D721Med (cell line): Measurements from ENCODE around the gene NRG3.

ENCODE experiments used
- DNase-seq: peaks from one replicate; pipeline ENCODE4 v3.0.0; 2011; ENCODE audit warnings: low spot score; ENCODE audit not compliant: insufficient read length
- FAIRE-seq: peaks from 2 replicates; lab custom pipeline; 2011; peaks lifted over from hg19 to GRCh38; lab: Jason Lieb, UNC
- TF ChIP-seq, protein P1 (sequence below): IDR thresholded peaks from 2 replicates; pipeline ENCODE4 v1.5.1; 2012; ENCODE audit warnings: mild to moderate bottlenecking, control low read depth; ENCODE audit not compliant: insufficient read depth; ENCODE audit errors: missing control alignments

Gene NRG3

DNA sequence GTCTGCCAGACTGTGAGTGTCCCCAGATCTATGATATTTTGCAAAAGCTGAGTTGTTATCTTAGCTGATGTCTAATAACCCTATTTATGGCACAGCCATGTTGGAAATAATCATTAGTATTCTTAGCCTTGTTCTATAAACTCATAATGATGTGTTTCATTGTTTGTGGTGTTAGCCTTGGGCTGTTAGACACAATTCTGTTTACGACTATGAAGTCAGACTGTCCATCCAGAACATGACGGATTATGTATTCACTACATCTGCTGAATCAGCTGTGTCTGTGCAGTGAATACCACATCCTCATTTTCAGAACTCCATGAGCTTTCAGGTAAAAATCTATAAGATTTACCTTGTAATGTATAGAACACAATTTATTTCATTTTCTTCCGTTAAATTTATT lies 577.1 kb downstream of the NRG3 start:
- DNase-seq (no peak), FAIRE-seq (no peak)
- TF ChIP-seq, protein P1, sequence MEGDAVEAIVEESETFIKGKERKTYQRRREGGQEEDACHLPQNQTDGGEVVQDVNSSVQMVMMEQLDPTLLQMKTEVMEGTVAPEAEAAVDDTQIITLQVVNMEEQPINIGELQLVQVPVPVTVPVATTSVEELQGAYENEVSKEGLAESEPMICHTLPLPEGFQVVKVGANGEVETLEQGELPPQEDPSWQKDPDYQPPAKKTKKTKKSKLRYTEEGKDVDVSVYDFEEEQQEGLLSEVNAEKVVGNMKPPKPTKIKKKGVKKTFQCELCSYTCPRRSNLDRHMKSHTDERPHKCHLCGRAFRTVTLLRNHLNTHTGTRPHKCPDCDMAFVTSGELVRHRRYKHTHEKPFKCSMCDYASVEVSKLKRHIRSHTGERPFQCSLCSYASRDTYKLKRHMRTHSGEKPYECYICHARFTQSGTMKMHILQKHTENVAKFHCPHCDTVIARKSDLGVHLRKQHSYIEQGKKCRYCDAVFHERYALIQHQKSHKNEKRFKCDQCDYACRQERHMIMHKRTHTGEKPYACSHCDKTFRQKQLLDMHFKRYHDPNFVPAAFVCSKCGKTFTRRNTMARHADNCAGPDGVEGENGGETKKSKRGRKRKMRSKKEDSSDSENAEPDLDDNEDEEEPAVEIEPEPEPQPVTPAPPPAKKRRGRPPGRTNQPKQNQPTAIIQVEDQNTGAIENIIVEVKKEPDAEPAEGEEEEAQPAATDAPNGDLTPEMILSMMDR: no peak

DNA sequence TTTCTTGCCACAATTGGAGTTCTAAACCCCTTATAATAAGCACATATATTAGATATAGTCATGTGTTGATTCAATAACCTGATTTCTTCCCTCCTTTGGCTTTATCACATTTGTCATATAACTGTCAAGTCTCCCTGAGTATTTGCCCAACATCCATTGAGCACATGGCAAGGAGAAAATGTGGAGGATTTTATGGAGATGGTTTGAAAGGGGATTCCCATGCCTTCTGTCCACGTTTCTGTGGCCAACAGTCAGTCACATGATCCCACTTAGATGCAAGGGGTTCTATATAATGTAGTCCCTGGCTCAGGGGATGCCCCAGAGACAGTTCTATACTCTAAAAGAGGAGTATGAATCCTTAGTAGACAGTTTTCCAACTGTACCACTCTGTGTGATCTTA lies 577.7 kb downstream of the NRG3 start:
- TF ChIP-seq, protein P1: no peak
- no peak for FAIRE-seq
- no peak for DNase-seq

DNA sequence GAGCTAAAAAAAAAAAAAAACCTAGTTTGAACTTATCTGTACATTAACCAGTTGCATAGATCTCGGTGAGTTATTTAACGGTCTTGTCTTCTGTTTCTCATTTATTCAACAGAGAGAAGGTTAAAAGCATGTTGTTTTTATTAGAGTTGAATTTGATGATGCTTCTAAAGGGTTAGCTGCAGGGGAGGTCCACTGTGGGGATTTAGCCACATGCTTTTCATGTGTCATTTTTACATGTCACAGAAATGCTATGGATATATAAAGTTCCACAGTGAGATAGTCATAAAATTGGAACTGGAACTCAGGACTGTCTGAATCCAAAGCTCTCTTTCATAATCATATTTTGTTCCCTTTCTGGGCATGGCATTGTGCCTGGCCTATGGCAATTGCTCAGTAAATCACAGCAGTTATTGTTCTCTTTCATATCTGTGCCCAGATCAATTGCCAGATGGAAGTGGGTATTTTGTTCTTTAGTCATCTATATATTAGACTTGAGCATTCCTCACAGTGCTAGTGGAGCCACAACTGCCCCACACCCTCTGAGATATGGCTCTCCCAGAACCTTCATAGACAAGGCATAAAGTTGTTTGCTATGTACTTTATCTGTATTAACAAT lies 578.8 kb downstream of the NRG3 start:
- DNase-seq (no peak), FAIRE-seq (no peak)
- TF ChIP-seq, protein P1: no peak

DNA sequence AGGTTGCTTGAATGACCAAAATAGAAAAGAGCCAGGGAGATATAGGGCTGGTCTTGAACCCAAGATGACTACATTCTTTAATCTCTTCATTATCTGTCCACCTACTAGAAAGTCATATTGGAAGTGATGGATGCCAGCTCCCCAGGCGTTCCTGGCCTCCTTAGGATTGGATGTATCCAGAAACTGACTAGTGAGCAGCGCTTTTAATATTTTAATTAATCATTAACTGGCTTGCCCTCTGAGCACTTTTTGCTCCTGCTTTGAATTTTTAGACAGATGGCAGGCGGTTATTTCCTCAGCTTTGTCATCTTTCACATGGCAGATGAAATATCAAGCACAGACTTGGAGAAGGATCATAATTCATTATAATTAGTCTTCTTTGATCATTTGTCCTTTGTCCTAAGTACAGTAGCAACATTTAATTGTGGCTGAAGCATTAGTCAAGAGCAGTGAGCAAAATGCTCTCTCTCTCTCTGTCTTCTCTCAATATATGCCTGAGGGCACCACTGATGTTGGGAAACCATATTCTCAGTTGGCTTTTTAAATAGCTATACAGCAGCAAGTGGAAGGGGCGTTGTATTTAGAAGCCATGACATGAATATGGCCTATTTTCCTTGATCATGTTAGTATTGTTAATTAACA lies 588.0 kb downstream of the NRG3 start:
- TF ChIP-seq, protein P1: no peak
- DNase-seq: no peak
- FAIRE-seq: no peak

DNA sequence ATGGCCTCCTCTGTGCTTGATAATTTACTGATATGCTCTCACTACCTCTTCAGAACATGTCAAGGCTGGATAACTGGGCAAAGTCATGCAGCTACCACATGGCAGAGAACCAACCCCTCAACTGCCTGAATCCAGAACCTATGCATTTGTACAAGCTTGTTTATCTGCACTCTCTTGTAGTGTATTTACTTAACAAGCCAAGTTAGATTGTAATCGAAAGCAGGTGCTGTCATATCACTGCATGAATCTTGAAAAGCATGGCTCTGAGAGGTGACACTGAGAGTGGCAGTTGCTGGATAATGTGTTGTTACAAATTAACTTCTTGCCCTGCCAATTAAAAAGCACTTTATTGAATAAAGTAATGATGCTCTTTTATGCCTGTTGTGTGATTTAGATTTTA lies 588.6 kb downstream of the NRG3 start:
- FAIRE-seq (no peak), DNase-seq (no peak)
- TF ChIP-seq, protein P1: no peak

DNA sequence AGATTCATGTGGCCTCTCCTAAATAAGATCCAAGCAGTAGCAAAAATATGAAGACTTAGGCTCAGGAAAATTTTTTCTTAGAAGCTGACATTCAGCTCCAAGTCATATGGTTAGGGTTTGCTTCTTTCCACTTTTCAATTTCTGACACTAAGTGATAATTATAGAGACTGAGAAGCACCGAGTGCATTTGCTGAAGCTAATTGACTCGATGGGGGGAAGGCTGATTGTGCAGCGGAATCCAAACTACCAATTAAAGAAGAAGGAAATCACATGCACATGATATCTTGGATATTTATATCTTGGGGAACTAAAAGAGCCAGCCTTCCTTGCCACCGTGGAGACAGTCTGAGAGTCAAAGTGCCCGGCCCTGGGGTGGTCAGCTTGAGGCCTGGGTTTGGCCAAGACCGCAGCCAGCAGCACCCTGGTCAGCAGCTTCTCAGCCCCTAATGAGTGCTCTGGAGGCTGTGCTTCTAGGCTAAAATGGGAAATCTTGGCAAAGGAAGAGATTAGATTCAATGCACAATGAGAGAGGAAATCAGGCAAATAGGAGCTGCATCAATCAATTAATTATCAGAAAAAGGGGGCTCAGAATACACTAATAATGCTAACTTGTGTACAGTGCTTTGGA lies 589.3 kb downstream of the NRG3 start:
- DNase-seq: no peak
- FAIRE-seq: no peak
- TF ChIP-seq, protein P1: no peak

DNA sequence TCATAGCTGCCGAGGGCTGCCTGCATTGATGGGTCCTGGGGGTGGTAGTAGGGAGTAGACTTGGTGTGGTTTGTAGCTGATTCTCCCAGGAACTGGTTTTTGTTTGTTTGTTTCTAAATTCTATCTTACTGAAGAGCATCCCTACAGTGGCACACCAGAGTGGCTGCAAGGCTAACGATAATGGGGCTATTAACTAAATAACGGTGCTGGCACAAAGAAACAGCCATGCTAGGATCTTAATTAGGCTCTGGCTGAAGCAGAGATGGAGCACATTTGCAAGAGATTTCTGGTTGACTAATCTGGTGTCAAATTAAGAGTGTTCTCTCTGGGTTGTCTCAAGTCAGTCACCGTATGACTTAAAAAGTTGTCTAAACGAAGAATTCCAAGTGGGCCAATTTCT lies 590.0 kb downstream of the NRG3 start:
- FAIRE-seq (no peak), DNase-seq (no peak)
- TF ChIP-seq, protein P1: no peak
